Right renal cortex interstitium (tissue), 3 donors: ENCODE results near the gene LAMA3. TPM values are rescaled to one million over a fixed set of nuclear protein-coding genes. Genes with fewer than 3 reads are reported as not detected.

Source experiments
- DNase-seq, 3 donors: peaks; one replicate each; pipeline ENCODE4 v3.0.0-alpha.2; 2013; ENCODE audit warnings: low read depth in 3 of 3, low spot score in 2 of 3
- polyA plus RNA-seq, 3 donors: library from polyadenylated mRNA; unstranded; fragments of 120-200 nt; gene quantifications; one replicate each; pipeline ENCODE4 v1.2.1, GENCODE V29; 2013; ENCODE audit not compliant: insufficient read length in 3 of 3

LAMA3 gene
- polyA plus RNA-seq, 3 donors, result 1.6 to 2.6 (median 1.8) TPM

DNA sequence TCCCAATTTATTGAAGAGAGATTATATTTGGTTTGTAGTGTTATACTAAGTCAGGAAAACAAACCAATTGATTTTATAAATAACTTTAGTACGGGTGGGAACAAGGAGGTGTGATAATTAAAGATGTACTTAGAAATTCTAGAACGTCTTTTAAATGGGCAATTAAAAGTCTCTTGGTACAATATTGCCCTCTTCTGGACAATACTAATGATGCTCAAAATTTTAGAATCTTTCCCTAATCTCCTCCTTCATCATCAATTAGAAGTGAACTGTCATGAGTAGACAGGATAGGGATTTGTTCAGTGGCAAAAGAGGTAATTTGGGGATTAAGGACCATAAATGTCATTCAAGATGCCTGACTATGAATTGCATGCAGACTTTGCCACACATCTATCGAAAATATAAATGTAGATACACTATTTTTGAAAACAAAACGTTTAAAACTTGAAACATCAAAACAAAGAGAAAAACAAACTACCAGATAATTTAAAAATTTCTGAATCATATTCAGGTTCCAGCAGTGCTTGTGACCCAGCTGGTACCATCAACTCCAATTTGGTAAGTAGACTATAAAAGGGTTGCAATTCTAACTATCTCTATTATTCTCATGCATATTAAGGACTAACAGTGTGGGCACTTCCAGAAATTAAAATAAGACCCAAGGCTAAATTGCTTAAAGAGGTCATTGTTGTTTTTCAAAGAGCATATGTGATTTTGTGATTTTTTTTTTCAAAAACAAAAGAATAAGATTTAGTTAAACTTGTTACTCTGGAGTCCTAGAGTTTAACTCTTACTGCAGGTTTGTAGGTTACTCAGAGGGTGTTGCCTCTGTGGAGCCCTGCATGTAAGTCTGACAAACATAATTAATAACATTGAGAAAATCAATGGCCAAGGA lies 123.5 kb downstream of the LAMA3 start:
- peak in 1 of 3 donors; percentile 16 for DNase-seq

DNA sequence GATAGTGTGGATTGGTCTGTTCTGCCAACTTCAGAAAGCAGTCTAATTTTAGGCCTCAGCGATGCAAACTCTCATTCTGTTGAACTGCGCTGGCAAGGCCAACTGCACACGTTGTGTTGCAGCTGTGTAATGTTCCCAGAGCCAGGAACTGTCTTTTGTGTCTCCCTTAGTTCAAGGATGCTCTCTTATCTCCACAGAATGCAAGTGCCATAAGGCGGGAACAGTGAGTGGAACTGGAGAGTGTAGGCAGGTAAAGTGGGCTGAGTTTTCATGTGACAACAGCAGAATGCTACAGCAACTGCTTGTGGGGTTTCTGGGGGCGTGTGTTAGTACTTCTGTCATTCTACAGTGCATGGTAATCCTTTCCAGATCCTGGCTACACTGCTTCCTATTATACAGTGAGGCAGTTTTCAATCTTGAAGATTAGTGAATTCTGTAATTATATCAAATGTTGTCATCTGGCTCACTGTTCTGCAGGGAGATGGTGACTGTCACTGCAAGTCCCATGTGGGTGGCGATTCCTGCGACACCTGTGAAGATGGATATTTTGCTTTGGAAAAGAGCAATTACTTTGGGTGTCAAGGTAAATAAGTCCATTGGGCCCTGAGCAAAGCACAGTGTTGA lies 125.8 kb downstream of the LAMA3 start:
- DNase-seq, result no peak

DNA sequence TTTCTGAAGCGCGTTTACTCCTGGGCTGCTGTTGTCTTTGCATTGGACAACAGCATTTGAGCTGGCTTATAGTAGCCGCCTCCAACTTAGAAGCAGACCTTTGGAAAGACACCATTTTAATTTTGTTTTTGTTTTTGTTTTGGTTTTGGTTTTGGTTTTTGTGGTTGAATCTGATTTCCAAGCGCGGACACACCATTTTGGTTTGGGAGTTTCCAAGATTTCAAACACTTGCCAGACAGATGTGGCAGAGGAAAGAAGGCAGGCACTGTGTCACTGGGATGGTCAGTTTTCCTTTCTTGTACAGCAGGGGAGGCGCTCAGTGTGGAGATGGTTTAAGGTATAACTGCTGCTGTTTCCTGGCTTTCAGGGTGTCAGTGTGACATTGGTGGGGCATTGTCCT lies 126.8 kb downstream of the LAMA3 start:
- no peak for DNase-seq

DNA sequence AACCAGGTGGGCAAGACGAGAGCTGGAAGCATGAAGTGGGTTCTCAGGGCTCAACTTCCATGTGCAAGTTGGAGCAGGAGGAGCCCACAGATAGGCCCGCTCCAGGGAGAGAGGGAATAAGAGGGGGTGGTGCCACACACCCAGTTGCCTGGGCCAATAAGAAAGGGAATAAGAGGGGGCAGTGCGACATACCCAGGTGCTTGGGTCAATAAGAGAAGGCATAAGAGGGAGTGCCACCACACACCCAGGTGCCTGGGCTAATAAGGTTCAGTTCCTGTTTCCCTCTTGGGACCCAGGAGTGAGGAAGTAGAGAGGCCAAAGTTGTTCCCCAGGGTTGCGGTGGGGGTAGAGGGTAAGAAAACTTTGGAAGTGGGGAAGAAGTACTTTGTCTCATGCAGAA lies 127.5 kb downstream of the LAMA3 start:
- no peak for DNase-seq

DNA sequence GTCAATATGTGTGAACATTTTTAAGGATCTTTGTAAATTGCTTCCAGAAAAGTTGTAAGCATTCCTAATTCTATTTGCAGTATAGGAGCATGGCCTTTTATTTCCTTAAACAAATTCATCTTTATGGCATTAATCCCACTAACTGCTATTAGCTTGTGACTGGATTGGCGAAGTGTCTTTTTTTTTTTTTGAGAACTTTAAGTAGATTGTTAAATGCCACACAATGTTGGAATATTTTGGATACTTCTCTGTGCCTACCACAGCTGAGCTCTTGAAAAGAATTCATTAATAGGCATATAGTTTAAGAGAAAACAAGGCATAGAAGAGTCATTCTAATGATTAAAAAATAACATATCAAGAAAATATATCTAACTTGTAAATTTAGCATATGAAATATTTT lies 129.7 kb downstream of the LAMA3 start:
- DNase-seq, result no peak

DNA sequence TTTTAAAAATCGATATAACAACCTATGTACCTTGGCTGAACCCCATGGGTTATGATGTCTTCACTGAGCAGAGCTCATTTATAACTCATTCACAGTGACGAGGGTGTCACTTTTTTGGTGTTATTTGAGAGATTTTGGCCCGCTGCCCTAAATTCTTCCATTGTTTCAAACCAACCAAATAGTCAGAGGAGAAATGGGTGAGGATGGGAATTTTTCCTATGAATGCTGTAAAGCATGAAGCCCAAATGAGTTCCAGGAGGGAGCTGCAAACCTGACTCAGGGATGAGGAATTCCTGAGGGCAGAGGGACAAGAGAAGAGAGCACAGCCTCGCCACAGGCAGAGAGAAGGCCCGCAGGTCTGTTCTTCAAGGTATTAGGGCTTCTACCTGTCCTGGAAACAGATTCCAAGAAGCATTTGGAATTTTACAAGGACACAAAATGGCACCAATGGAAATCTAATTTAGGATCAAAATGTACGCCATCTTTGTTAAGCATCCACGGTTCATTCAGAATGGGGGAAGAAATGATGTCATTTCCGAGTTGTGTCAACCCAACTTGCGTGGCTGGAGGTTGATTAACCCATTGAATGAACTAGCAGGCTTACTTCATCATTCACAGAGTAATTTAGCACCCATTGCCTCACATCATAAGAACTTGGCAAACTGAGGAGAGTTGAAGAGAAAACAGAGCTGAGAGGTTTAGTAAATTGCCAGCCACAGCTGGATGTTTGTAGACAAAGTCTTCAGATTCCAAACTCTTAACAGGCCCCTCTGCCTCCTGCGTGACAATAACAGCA lies 133.5 kb downstream of the LAMA3 start:
- DNase-seq, result no peak

DNA sequence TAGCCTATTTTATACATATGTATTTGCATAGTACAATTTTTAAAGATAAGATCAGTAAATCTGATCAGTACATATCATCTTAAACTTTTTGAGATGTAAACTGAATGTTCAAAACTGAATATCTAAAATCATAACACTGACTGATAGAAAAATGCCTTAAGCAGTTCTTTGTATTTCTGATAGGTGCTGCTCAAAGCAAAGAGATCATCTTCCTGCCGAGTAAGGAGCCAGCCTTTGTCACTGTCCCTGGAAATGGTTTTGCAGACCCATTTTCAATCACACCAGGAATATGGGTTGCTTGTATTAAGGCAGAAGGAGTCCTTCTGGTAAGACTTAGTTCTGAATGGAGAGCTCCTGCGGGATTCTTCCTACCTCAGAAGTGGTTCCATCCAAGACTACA lies 135.0 kb downstream of the LAMA3 start:
- DNase-seq, result no peak

DNA sequence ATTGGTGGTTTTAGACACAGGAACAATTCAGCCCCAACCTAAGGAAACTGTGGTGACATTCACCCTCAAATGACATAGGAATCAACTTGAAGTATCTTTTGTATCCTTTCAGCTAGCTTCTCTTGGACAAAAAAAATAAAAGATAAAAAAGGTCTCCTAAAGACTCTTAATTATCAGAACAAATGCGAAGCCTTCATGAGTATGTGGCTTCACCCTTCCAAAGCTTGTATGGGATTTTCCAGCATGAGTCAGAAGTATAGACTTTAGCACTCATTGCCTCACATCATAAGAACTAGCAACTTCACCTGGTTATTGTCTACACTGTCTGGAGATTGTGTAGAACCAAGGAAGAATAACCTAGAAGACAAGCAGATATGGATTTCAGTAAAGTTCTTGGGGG lies 135.4 kb downstream of the LAMA3 start:
- no peak for DNase-seq

DNA sequence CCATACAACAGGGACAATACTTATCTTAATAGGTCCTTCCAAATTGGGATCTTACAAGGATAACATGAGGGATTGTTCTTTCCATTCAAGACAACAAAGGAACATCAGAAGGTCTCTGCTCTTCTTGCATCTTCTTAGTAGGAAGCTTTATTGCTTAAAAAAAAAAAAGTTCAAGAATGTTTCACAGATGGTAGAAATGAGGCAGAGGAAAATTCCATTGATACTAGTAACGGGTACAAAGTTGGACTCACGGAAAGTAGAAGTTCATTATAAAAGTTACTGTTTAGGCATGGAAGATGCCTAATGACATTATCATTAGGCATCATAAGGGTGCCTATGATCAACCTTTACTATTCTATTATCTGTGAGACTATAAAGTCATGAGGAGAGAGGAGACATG lies 136.2 kb downstream of the LAMA3 start:
- no peak for DNase-seq

DNA sequence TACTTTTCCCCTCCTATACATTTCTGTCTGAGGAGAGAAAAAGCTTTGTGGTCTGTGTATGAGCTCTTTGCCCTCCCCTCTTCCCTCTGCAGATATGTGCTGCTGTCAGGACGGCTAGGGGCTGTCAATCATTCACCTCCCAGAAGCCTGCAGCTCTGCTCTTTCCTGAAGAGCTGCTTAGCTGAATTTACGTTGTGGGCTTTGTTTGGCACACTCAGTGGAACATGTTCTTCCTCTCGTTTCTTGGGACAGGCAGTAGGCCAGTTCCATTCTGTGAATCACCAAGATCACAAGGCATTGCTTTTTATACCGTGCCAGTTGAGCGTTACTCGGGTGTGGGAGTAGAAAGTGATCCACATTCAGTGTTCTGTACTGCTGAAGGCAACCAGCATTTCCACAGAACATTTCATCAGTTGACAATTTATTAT lies 136.7 kb downstream of the LAMA3 start:
- DNase-seq, result no peak

DNA sequence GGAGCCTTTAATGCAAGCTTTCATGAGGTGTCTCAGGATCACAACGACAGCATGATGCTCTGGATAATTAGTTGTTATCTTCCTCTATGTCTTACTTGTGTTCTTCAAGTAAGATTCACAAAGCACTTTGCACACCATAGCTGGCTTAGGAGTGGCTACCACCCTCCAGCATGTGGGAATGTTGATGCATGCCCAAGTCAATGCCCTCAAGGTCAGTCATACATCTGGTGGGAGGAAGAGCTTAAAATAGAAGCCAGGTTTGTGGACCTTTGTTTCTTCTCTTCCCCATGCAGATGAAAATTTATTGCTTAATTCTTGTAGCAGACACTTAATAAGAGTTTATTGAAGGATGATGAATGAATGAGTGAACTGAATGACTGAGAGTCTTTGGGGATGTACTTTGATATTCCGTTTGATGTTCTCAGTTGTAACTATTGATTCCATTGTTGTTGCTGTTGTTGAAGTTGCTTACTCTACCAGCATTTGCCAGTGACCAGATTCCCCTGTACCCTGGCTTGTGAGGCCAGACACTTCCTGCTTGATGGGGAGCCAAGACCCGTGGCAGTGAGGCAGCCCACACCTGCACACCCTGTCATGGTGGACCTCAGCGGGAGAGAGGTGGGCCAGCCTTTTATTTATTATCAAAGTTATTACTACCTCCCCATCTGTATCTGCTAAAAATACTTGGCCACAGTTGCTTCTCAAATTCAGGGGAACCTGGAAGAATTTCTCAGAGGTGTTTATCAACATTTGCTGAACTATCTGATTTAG lies 137.8 kb downstream of the LAMA3 start:
- DNase-seq, result no peak

DNA sequence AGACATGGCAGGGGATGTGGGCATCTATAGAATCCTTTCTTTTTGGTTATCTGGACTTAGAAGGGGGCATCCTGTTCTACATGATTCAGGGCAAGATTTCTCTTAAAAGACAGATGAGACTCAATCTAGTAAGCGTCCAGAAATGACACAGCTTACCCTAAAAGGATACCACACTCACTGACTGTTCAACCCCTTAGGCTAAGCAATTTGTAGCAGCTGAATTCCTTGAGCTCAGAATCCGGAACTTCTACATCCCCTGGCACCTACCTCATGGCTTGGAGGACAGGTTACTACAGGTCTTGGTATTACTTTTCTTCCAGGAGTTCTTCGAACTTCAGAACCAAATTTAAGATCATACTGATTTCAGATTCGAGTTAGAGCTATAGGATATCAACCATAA lies 138.4 kb downstream of the LAMA3 start:
- DNase-seq, result no peak

DNA sequence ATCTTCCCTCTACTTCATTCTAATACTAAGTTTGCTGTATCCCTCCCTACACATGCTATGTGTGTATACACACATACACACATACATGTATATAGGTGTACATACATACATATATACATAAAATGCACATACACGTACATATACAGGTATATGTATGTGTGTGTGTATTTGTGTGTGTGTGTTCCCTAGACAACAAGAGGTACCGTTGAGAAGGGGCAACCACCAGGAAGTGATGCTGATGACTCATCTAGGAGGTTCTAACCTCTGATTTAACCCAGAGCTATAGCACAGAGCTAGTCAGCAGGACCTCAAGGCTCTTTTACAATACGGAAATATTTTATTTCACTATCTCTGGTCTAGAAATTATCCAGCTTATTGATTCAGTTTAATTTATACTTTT lies 139.2 kb downstream of the LAMA3 start:
- no peak for DNase-seq

DNA sequence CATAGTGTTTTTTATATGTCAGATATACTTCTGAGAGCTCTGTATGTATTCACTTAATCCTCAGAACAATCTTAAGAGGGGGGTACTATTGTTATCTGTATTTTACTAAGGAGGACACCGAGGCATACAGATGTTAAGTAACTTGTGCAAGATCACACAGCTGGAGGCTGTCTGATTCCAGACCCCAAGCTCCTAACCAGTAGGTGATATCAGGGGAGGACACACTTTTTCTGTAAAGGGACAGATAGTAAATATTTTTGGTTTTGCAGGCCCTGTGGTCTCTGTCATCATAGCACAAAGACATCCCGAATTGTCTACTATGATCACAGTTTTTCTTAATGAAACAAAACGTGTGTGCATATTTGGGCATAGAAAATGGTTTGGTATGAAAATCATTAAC lies 143.7 kb downstream of the LAMA3 start:
- DNase-seq, result no peak

DNA sequence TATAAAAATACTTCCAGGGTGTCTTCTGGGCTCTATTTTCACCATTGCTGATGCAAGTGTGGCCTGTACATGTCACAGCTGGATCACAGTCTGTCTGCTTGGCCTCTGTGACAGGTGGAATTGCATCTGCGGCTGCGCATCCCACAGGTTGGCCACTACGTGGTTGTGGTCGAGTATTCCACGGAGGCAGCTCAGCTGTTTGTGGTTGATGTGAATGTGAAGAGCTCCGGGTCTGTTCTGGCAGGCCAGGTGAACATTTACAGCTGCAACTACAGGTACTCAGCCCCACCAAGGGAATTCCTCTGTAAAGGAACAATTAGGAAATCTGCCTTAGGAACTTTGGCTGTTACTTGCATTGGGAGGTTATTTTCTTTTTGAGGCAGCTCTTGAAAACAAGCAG lies 144.5 kb downstream of the LAMA3 start:
- no peak for DNase-seq

DNA sequence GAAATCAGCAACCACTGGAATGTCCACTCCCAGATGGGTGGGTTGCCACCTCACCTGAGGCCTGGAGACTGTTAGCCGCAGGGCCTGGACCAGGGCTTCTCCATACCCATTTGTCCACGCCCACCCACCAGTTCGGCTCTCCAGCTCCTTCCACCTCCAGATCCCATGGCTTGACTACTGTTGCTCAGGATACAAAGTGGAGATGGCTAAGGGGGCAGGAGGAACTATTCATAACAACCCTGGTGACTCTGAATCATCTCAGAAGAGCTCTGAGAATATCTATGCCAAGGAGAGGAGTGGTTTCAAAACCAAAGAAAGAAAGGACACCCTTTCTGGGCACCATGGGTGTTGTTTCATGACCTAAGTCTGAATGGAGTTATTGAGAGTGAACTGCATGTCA lies 145.8 kb downstream of the LAMA3 start:
- no peak for DNase-seq

DNA sequence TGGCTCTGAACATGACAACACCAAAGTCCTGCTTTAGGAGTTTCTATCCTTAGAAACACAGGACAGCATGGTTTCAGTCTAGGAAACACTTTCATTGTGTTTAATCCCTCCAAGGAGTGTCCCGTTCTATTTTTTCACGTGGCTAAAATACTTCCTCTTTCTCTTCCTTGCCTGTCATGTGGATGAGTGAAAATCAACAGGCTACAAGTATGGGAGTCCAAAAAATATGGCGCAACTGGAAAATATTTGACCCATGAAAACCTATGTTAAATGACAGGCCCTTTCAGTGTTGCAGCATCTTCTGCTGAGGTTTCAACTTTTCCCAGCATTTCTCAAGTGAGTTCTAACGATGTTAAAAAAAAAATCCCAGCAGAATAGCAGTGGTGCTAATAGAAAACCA lies 146.3 kb downstream of the LAMA3 start:
- no peak for DNase-seq

DNA sequence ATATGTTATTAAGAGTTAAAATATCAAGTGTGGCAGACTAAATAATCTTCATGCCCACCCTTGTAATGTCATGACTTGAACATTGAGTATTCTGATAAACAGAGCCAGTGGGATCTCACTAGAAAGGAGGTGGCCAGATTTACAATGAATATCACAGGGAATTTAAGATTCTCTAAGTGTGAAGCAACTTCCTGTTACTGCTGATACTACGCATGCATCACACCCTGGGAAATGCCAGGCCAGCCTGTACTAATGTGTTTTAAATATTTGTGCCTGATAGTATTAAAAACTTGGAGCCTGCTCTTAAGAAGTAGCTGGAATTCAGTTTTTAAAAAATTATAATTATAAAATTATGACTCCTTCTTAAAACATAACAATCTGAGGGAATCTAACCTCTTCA lies 148.3 kb downstream of the LAMA3 start:
- no peak for DNase-seq

DNA sequence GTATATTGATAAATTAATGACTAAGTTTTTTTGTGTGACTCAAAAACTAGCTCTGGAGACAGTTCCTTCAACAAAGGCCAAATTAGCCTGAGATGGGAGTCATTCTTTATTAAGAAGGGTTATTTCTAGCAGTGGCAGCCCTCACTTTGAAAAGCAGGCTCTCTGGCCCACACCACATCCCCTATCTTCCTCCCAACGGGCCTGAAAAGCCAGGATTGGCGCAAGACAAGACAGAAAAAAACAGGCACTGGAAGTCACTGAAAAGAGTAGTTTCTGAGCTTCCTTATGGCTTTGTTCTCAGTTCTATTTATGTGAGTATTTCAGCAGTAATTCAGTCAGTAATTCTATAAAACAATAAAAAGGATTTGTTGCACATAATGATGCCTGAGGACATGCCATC lies 149.0 kb downstream of the LAMA3 start:
- DNase-seq, result no peak

DNA sequence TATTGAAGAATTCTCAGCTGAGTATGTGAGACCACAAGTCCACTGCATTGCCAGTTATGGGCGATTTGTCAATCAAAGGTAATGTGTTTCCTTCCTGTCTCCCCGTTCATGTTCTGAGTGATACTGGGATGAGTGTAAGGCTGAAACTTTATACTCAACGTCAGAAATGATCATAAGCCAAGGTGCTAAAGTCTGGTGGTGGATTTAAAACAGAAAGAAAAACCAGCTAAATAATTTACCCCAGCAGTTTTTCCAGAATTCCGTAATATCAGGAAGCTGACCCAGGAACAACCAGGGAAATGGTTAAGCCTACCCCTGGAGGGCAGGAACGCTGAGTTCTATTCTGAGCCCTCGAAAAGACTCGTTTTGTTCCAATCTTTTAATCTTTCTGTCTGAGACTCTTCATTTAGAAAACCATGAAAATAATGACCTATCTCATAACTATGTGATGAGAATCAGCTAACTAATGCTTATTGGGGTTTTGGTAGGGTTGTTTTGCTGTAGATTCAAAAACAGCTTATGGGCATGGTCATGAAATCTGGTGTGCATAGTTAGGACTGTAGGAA lies 149.6 kb downstream of the LAMA3 start:
- DNase-seq, result no peak
